Adrenal gland (tissue), 5 donors: ENCODE measurements around the gene RYK.

Experiments used
- CTCF ChIP-seq, 6 experiments: fragments of 450-650 bp in 4 of 6; fragments of 200-600 bp in 2 of 6; sonication (generic) in 1 of 6; IDR thresholded peaks; 1 replicate in 5 of 6; 2 replicates in 1 of 6; pipeline versions ENCODE4 v1.5.1 to v1.8.0; 2016 to 2021; ENCODE audit warnings: antibody characterized with exemption in 6 of 6, mild to moderate bottlenecking in 2 of 6, moderate library complexity in 1 of 6
- POLR2A ChIP-seq, 2 donors: fragments of 450-650 bp; IDR thresholded peaks; one replicate each; pipeline ENCODE4 v1.6.1; 2017; ENCODE audit warnings: antibody characterized with exemption in 2 of 2, mild to moderate bottlenecking in 2 of 2, moderate library complexity in 1 of 2
- donor health status: DM: no; HTN: no; CAD: no.

- TF ChIP-seq CTCF (IDR thresholded peaks at IDR 0.05) (no peak), POLR2A (IDR thresholded peaks at IDR 0.05) (no peak)
Observed at GRCh38 chr3:134148534-134148933, 102.1 kb downstream of the RYK start.
